PC-9 (cell line): ENCODE results near the gene ZER1.

Experiments
- EZH2 ChIP-seq: fragments of 200-600 bp; sonication (generic); IDR thresholded peaks from 2 replicates; pipeline ENCODE4 v1.8.0; 2017; ENCODE audit warnings: antibody characterized with exemption, low read depth
- TF ChIP-seq, protein P1 (sequence below): fragments of 200-600 bp; sonication (generic); conservative IDR thresholded peaks from 2 replicates; pipeline ENCODE4 v1.6.1; 2017; ENCODE audit warnings: mixed run types, antibody characterized with exemption, mild to moderate bottlenecking, moderate library complexity

DNA sequence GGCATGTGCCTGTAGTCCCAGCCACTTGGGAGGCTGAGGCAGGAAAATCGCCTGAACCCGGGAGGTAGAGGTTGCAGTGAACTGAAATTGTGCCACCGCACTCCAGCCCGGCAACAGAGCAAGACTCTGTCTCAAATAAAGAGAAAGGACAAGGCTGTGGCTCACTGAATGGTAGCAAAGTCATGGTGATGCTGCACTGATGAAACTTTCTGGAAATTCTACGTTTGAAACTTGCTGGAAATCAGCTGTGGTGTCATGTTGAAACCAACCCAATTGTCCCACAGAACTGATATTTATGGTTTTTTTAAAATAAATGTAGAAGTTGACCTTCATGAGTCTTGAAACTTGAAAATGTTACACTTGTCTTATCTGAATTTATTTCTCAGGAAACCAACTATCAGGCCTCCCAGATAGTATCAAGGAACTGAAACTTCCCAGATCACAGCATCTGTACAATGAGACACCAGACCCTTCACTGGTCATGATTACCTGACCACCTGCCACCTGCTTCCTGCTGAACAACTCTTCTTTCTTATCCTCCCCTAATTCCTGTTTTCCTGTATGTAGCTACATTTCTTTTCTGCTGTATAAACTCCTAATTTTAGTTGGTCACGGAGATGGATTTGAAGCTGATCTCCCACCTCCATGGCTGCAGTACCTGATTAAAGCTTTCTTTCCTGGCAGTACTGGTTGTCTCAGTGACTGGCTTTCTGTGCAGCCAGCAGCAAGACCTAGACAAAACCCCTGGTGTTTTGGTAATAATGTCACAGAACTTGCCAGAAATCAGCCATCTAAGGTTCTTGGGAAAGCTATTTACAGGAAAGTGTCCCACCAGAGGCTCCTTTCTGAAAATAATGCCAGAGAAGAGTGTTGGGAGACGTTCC lies 9.7 kb upstream of the ZER1 start:
- TF ChIP-seq, protein P1, sequence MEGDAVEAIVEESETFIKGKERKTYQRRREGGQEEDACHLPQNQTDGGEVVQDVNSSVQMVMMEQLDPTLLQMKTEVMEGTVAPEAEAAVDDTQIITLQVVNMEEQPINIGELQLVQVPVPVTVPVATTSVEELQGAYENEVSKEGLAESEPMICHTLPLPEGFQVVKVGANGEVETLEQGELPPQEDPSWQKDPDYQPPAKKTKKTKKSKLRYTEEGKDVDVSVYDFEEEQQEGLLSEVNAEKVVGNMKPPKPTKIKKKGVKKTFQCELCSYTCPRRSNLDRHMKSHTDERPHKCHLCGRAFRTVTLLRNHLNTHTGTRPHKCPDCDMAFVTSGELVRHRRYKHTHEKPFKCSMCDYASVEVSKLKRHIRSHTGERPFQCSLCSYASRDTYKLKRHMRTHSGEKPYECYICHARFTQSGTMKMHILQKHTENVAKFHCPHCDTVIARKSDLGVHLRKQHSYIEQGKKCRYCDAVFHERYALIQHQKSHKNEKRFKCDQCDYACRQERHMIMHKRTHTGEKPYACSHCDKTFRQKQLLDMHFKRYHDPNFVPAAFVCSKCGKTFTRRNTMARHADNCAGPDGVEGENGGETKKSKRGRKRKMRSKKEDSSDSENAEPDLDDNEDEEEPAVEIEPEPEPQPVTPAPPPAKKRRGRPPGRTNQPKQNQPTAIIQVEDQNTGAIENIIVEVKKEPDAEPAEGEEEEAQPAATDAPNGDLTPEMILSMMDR, result no peak
- no peak for TF ChIP-seq EZH2
